GM12878 (cell line): ENCODE measurements around the gene SRCIN1. TPM values are rescaled to one million over a fixed set of nuclear protein-coding genes. Genes with fewer than 3 reads are reported as not detected.

Experiments used
- ATF3 ChIP-seq: IDR thresholded peaks from 2 replicates; pipeline ENCODE4 v1.6.1; 2011; ENCODE audit warnings: low read depth, mild to moderate bottlenecking, low read length, moderate library complexity, borderline replicate concordance; ENCODE audit errors: extremely low read depth
- CBFB ChIP-seq: IDR thresholded peaks from 2 replicates; pipeline ENCODE4 v1.6.1; 2016; ENCODE audit warnings: antibody characterized with exemption, low read depth
- CTCF ChIP-seq, 3 experiments: IDR thresholded peaks in 2 of 3; conservative IDR thresholded peaks in 1 of 3; 2 replicates each; pipeline ENCODE4 v1.5.1; 2011; ENCODE audit warnings: low read depth in 3 of 3, low read length in 3 of 3, mild to moderate bottlenecking in 3 of 3, control low read depth in 2 of 3, moderate library complexity in 2 of 3, inconsistent platforms in 1 of 3, mixed read lengths in 1 of 3; ENCODE audit not compliant: control insufficient read depth in 2 of 3, insufficient read depth in 1 of 3; ENCODE audit errors: extremely low read depth in 1 of 3
- FOXM1 ChIP-seq: IDR thresholded peaks from 2 replicates; pipeline ENCODE4 v1.6.1; 2012; ENCODE audit warnings: low read depth, mild to moderate bottlenecking, inconsistent platforms, low read length, moderate library complexity
- GABPA ChIP-seq: IDR thresholded peaks from 2 replicates; pipeline ENCODE4 v1.6.1; 2014; ENCODE audit warnings: antibody characterized with exemption, low read depth, mild to moderate bottlenecking, inconsistent platforms
- HCFC1 ChIP-seq: fragments of 150-350 bp; IDR thresholded peaks from 2 replicates; pipeline ENCODE4 v1.6.1; 2014; ENCODE audit warnings: low read length
- IKZF1 ChIP-seq: fragments of 450-650 bp; conservative IDR thresholded peaks from 2 replicates; pipeline ENCODE4 v1.6.1; 2017; ENCODE audit warnings: antibody characterized with exemption, mild to moderate bottlenecking
- JUNB ChIP-seq: IDR thresholded peaks from 2 replicates; pipeline ENCODE4 v1.6.1; 2016; ENCODE audit warnings: antibody characterized with exemption, mild to moderate bottlenecking
- NFYB ChIP-seq: IDR thresholded peaks from 2 replicates; pipeline ENCODE4 v1.6.1; 2011; ENCODE audit warnings: low read depth, mild to moderate bottlenecking, low read length, improper control_type of control experiment, moderate library complexity; ENCODE audit not compliant: insufficient read depth
- NR2C2 ChIP-seq: IDR thresholded peaks from 2 replicates; pipeline ENCODE4 v1.6.1; 2011; ENCODE audit warnings: borderline replicate concordance, low read depth; ENCODE audit not compliant: control insufficient read depth, insufficient read length
- RFX5 ChIP-seq: IDR thresholded peaks from 2 replicates; pipeline ENCODE4 v1.6.1; 2011; ENCODE audit warnings: low read depth, low read length, improper control_type of control experiment
- ZBTB40 ChIP-seq: fragments of 450-650 bp; IDR thresholded peaks from 2 replicates; pipeline ENCODE4 v1.6.1; 2016; ENCODE audit warnings: mild to moderate bottlenecking, moderate library complexity, borderline replicate concordance
- polyA plus RNA-seq, 11 experiments: library from polyadenylated mRNA; depleted of rRNA in 4 of 11; unstranded in 6 of 11; stranded (reverse) in 5 of 11; fragments of >200 nt; fragmentation: Nextera tagmentation in 4 of 11; fragmentation: Illumina TruSeq in 1 of 11; extraction: Ambion mirVana in 4 of 11; extraction: Trizol in 1 of 11; gene quantifications; 1 replicate in 1 of 11; 2 replicates in 10 of 11; pipeline versions ENCODE4 v1.2.1 to v1.2.3, GENCODE V29; 2011 to 2016; ENCODE audit warnings: inconsistent platforms in 2 of 11, missing spikeins in 2 of 11, low read depth in 1 of 11
- total RNA-seq, 4 experiments: library from RNA; depleted of rRNA in 3 of 4; stranded (reverse); fragments of >200 nt in 3 of 4; fragmentation: Illumina TruSeq in 1 of 4; extraction: Trizol in 1 of 4; gene quantifications; 2 replicates each; pipeline versions ENCODE4 v1.2.1 to v1.2.3, GENCODE V29; 2013 to 2021

SRCIN1 gene
- total and polyA plus RNA-seq, 10 of the 15 experiments (the other 5 are each of a cell fraction or from before 2014, with no cell fraction given), result under 0.01 to 0.74 (median 0.20) TPM; not detected in 3

GRCh38 chr17:38558728-38559050, 47.1 kb downstream of the SRCIN1 start (continued):
- TF ChIP-seq RFX5 (no peak), CBFB (no peak), CTCF (IDR thresholded peaks at IDR 0.05 in 2 of 3, conservative IDR thresholded peaks at IDR 0.05 in 1 of 3; ENCODE audit: control insufficient read depth in 2 of 3, extremely low read depth in 1 of 3, insufficient read depth in 1 of 3, low read depth in 3 of 3, low read length in 3 of 3) (no peak), ZBTB40 (no peak), HCFC1 (no peak), GABPA (no peak), NFYB (no peak), ATF3 (no peak), NR2C2 (no peak), JUNB (no peak), IKZF1 (no peak), FOXM1 (no peak)
